DOHH2 (cell line): ENCODE measurements around the gene CCDC146.
"Not testable (repeated sequence)": the region's sequence is repeated elsewhere in the genome, so short reads cannot be mapped to it uniquely, and the experiment has no call there.

Experiments
- H3F3A ChIP-seq: fragments of 200-600 bp; sonication (generic), shearing (Covaris generic); 2 replicates; pipeline ENCODE4 v1.6.0; 2016; ENCODE audit warnings: antibody characterized with exemption, mild to moderate bottlenecking; ENCODE audit not compliant: control insufficient read depth, insufficient read depth
- H3K27ac ChIP-seq: fragments of 200-600 bp; sonication (generic); 2 replicates; pipeline ENCODE4 v1.5.1; 2014; ENCODE audit warnings: low read depth, mild to moderate bottlenecking, low read length, moderate library complexity
- H3K27me3 ChIP-seq: fragments of 200-600 bp; sonication (generic); 2 replicates; pipeline ENCODE4 v1.6.1; 2014; ENCODE audit warnings: mild to moderate bottlenecking, low read length, mixed read lengths; ENCODE audit not compliant: control insufficient read depth
- H3K36me3 ChIP-seq: fragments of 200-600 bp; sonication (generic); 2 replicates; pipeline ENCODE4 v1.6.1; 2014; ENCODE audit warnings: mild to moderate bottlenecking, low read length, moderate library complexity, mixed read lengths; ENCODE audit not compliant: control insufficient read depth
- H3K4me1 ChIP-seq: fragments of 200-600 bp; sonication (generic); 2 replicates; pipeline ENCODE4 v1.6.1; 2014; ENCODE audit warnings: mild to moderate bottlenecking, low read length, mixed read lengths; ENCODE audit not compliant: control insufficient read depth
- H3K4me2 ChIP-seq: fragments of 200-600 bp; sonication (generic); 2 replicates; pipeline ENCODE4 v1.6.0; 2014; ENCODE audit warnings: mild to moderate bottlenecking, low read length, moderate library complexity
- H3K4me3 ChIP-seq: fragments of 200-600 bp; sonication (generic); 2 replicates; pipeline ENCODE4 v1.5.1; 2014; ENCODE audit warnings: mild to moderate bottlenecking, low read length, mixed read lengths
- H3K79me2 ChIP-seq: fragments of 200-600 bp; sonication (generic); 2 replicates; pipeline ENCODE4 v1.6.1; 2014; ENCODE audit warnings: mild to moderate bottlenecking, low read length, mixed read lengths; ENCODE audit not compliant: control insufficient read depth
- H3K9me2 ChIP-seq: fragments of 200-600 bp; sonication (generic); replicated peaks from 2 replicates; pipeline ENCODE4 v1.6.1; 2014; ENCODE audit warnings: mild to moderate bottlenecking, low read length, mixed read lengths; ENCODE audit not compliant: control insufficient read depth
- H3K9me3 ChIP-seq: fragments of 200-600 bp; sonication (generic); 2 replicates; pipeline ENCODE4 v1.6.1; 2014; ENCODE audit warnings: antibody characterized with exemption, low read length, mixed read lengths; ENCODE audit not compliant: control insufficient read depth, insufficient read depth
- H4K20me1 ChIP-seq: fragments of 200-600 bp; sonication (generic); 2 replicates; pipeline ENCODE4 v1.6.0; 2014; ENCODE audit warnings: low read depth, mild to moderate bottlenecking, antibody characterized with exemption, low read length, moderate library complexity; ENCODE audit not compliant: control insufficient read depth, insufficient read depth
- CTCF ChIP-seq: fragments of 200-600 bp; sonication (generic); IDR thresholded peaks from one replicate; pipeline ENCODE4 v1.5.1; 2014; ENCODE audit warnings: antibody characterized with exemption, mild to moderate bottlenecking, low read depth, low read length; ENCODE audit not compliant: poor library complexity, severe bottlenecking
- EZH2phosphoT487 ChIP-seq: fragments of 200-600 bp; sonication (generic); IDR thresholded peaks from 2 replicates; pipeline ENCODE4 v1.6.1; 2017; ENCODE audit warnings: borderline replicate concordance, mild to moderate bottlenecking, antibody characterized with exemption, low read length, moderate library complexity, mixed read lengths

CCDC146 gene

DNA sequence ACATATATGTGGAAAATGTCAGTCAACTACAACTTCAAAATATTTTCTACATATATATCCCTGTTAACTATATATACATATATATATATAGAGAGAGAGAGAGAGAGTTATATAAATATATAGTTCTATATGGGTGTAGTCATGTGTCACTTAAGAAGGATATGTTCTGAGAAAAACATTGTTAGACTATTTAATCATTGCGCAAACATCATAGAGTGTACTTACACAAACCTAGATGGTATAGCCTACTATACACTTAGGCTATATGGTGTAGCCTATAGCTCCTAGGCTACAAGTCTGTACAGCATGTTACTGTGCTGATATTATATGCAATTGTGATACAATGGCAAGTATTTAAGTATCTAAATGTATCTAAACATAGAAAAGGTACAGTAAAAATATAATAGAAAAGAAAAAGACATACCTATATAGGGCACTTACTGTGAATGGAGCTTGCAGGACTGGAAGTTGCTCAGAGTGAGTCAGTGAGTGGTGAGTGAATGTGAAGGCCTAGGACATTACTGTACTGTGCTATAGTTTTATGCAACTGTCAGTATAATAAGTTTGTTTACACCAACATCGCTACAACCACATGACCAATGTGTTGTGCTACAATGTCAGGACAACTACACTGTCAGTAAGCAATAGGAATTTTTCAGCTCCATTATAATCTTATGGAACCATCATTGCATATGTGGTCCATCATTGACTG, 95.2 kb downstream of the CCDC146 start:
- Histone ChIP-seq H3K9me3 (no peaks in the 10 kb centered on the region), H3K4me3 (no peak overlapping the region), H3K9me2 (no peaks in the 10 kb centered on the region), H3K79me2 (no peaks in the 10 kb centered on the region), H3K4me1 (no peaks in the 10 kb centered on the region), H4K20me1 (no peaks in the 10 kb centered on the region), H3F3A (no peaks in the 10 kb centered on the region), H3K27ac (no peak overlapping the region), H3K27me3 (no peaks in the 10 kb centered on the region), H3K36me3 (no peaks in the 10 kb centered on the region), H3K4me2 (no peak overlapping the region)
- TF ChIP-seq CTCF (no peak), EZH2phosphoT487 (no peak)

GRCh38 chr7:77219701-77220331, 97.4 kb downstream of the CCDC146 start:
- H3K4me2 ChIP-seq, H3F3A ChIP-seq, H3K79me2 ChIP-seq, H3K4me1 ChIP-seq, H4K20me1 ChIP-seq, H3K27me3 ChIP-seq, H3K9me2 ChIP-seq, H3K4me3 ChIP-seq, H3K27ac ChIP-seq, H3K9me3 ChIP-seq, H3K36me3 ChIP-seq: not testable (repeated sequence)

GRCh38 chr7:77222065-77222464, 99.7 kb downstream of the CCDC146 start:
- no peaks in the 10 kb centered on the region for H3K4me1 ChIP-seq

More at GRCh38 chr7:77222065-77222464, 99.7 kb downstream of the CCDC146 start:
- no peaks in the 10 kb centered on the region for H3K9me2 ChIP-seq
- H3F3A ChIP-seq: no peaks in the 10 kb centered on the region
- H3K27ac ChIP-seq: no peak overlapping the region
- H3K27me3 ChIP-seq: no peaks in the 10 kb centered on the region
- H3K36me3 ChIP-seq: no peaks in the 10 kb centered on the region
- H4K20me1 ChIP-seq: no peaks in the 10 kb centered on the region
- H3K9me3 ChIP-seq: no peaks in the 10 kb centered on the region
- no peak overlapping the region for H3K4me3 ChIP-seq
- H3K4me2 ChIP-seq: no peak overlapping the region
- H3K79me2 ChIP-seq: no peaks in the 10 kb centered on the region
- no peak for TF ChIP-seq EZH2phosphoT487
- no peak for TF ChIP-seq CTCF
